CD14-positive monocyte (primary cell): Measurements from ENCODE around the gene STARD8. TPM values are rescaled to one million over a fixed set of nuclear protein-coding genes. Genes with fewer than 3 reads are reported as not detected.

Experiments
- DNase-seq, 3 donors: peaks; one replicate each; pipeline ENCODE4 v3.0.0-alpha.2; 2011 to 2022
- H2AFZ ChIP-seq: 2 replicates; pipeline ENCODE4 v1.6.0; 2012; ENCODE audit warnings: mild to moderate bottlenecking, low read depth, low read length, inconsistent platforms; ENCODE audit not compliant: insufficient read depth, poor library complexity, severe bottlenecking
- H3K27ac ChIP-seq, 2 donors: 1 replicate in 1 of 2; 2 replicates in 1 of 2; pipeline ENCODE4 v1.5.1; 2012 to 2013; ENCODE audit warnings: low read length in 2 of 2, control low read depth in 1 of 2, inconsistent platforms in 1 of 2, low read depth in 1 of 2, mild to moderate bottlenecking in 1 of 2
- H3K27me3 ChIP-seq, 2 donors: one replicate each; pipeline versions ENCODE4 v1.6.0 to v1.6.1; 2011 to 2013; ENCODE audit warnings: low read length in 2 of 2; ENCODE audit not compliant: control insufficient read depth in 2 of 2, insufficient read depth in 2 of 2
- H3K36me3 ChIP-seq, 2 donors: replicated peaks in 1 of 2; 1 replicate in 1 of 2; 2 replicates in 1 of 2; pipeline versions ENCODE4 v1.5.1 to v1.6.1; 2012 to 2013; ENCODE audit warnings: low read length in 2 of 2, control low read depth in 1 of 2, inconsistent platforms in 1 of 2, mild to moderate bottlenecking in 1 of 2; ENCODE audit not compliant: insufficient read depth in 2 of 2, control insufficient read depth in 1 of 2
- H3K4me1 ChIP-seq, 2 donors: 1 replicate in 1 of 2; 2 replicates in 1 of 2; pipeline versions ENCODE4 v1.5.1 to v1.6.1; 2012 to 2013; ENCODE audit warnings: low read length in 2 of 2, control low read depth in 1 of 2, inconsistent platforms in 1 of 2, mild to moderate bottlenecking in 1 of 2, moderate library complexity in 1 of 2; ENCODE audit not compliant: insufficient read depth in 2 of 2, control insufficient read depth in 1 of 2
- H3K4me2 ChIP-seq: replicated peaks from 2 replicates; pipeline ENCODE3; 2012; ENCODE audit warnings: low read length, moderate library complexity, mild to moderate bottlenecking; ENCODE audit not compliant: poor library complexity, severe bottlenecking; ENCODE audit errors: extremely low read depth
- H3K4me3 ChIP-seq, 3 experiments: fragments of 200-600 bp in 1 of 3; sonication (generic) in 1 of 3; replicated peaks in 1 of 3; 1 replicate in 2 of 3; 2 replicates in 1 of 3; pipeline ENCODE4 v1.5.1; 2011 to 2013; ENCODE audit warnings: low read length in 3 of 3, mild to moderate bottlenecking in 3 of 3, control low read depth in 2 of 3, low read depth in 2 of 3, inconsistent platforms in 1 of 3, moderate library complexity in 1 of 3
- H3K79me2 ChIP-seq: 2 replicates; pipeline ENCODE4 v1.6.0; 2012; ENCODE audit warnings: mild to moderate bottlenecking, control low read depth, inconsistent platforms, low read length, moderate library complexity; ENCODE audit not compliant: insufficient read depth
- H3K9ac ChIP-seq: 2 replicates; pipeline ENCODE4 v1.6.0; 2017; ENCODE audit warnings: low read length, mild to moderate bottlenecking; ENCODE audit not compliant: insufficient read depth, poor library complexity, severe bottlenecking
- H3K9me3 ChIP-seq, 2 donors: replicated peaks in 1 of 2; 1 replicate in 1 of 2; 2 replicates in 1 of 2; pipeline versions ENCODE4 v1.5.1 to v1.6.1; 2012 to 2013; ENCODE audit warnings: low read length in 2 of 2, control low read depth in 1 of 2; ENCODE audit not compliant: control insufficient read depth in 1 of 2, insufficient read depth in 1 of 2
- H4K20me1 ChIP-seq: 2 replicates; pipeline ENCODE4 v1.6.0; 2012; ENCODE audit warnings: mild to moderate bottlenecking, low read length, control low read depth, moderate library complexity; ENCODE audit not compliant: insufficient read depth
- H3K27ac Mint-ChIP-seq, 7 donors: one replicate each; pipeline ENCODE4 v1.8.0; 2020; ENCODE audit warnings: mild to moderate bottlenecking in 7 of 7, mixed read lengths in 7 of 7, moderate library complexity in 6 of 7, inconsistent platforms in 2 of 7
- H3K27me3 Mint-ChIP-seq, 3 donors: one replicate each; pipeline ENCODE4 v1.8.0; 2021 to 2022; ENCODE audit warnings: low read depth in 3 of 3, mild to moderate bottlenecking in 3 of 3, mixed read lengths in 3 of 3, moderate library complexity in 3 of 3, inconsistent platforms in 1 of 3
- H3K36me3 Mint-ChIP-seq, 2 donors: one replicate each; pipeline ENCODE4 v1.8.0; 2020; ENCODE audit warnings: mixed read lengths in 2 of 2, inconsistent platforms in 1 of 2, mild to moderate bottlenecking in 1 of 2
- H3K4me1 Mint-ChIP-seq: one replicate; pipeline ENCODE4 v1.8.0; 2020; ENCODE audit warnings: mild to moderate bottlenecking, mixed read lengths
- H3K4me3 Mint-ChIP-seq, 2 donors: one replicate each; pipeline ENCODE4 v1.8.0; 2020; ENCODE audit warnings: mild to moderate bottlenecking in 2 of 2, mixed read lengths in 2 of 2, moderate library complexity in 1 of 2
- H3K9me3 Mint-ChIP-seq, 7 donors: one replicate each; pipeline ENCODE4 v1.8.0; 2020 to 2022; ENCODE audit warnings: mixed read lengths in 7 of 7, mild to moderate bottlenecking in 6 of 7, moderate library complexity in 6 of 7, inconsistent platforms in 2 of 7
- WGBS: methylation state at CpG from one replicate; pipeline ENCODE4 v1.1.5; 2013; ENCODE audit warnings: missing lambda C conversion rate; ENCODE audit not compliant: insufficient coverage; 5-methylcytosine and 5-hydroxymethylcytosine counted together
- intact Hi-C, 2 donors: fragments of 100-400 bp; cut with micrococcal nuclease; formaldehyde crosslinking; loops; one replicate each; pipeline versions ENCODE4 v1.15.0 to v1.15.1; 2023
- polyA plus RNA-seq, 3 donors: library from polyadenylated mRNA; depleted of rRNA in 1 of 3; unstranded in 2 of 3; stranded (reverse) in 1 of 3; fragments of 300-500 nt in 2 of 3; fragments of >200 nt in 1 of 3; fragmentation: Illumina TruSeq in 2 of 3; gene quantifications; 1 replicate in 2 of 3; 2 replicates in 1 of 3; pipeline ENCODE4 v1.2.3, GENCODE V29; 2012 to 2021
- TF ChIP-seq, protein P1 (sequence below): fragments of 200-600 bp; IDR thresholded peaks from one replicate; pipeline ENCODE4 v1.8.0; 2022; ENCODE audit warnings: antibody characterized with exemption, mild to moderate bottlenecking

Gene STARD8
- polyA plus RNA-seq, 3 donors: 1.2 to 4.1 (median 1.7) TPM

- Histone ChIP-seq H3K27ac (no peak overlapping the region), H3K9me3 (no peaks in the 10 kb centered on the region), H3K79me2 (no peaks in the 10 kb centered on the region), H3K27me3 (no peaks in the 10 kb centered on the region), H4K20me1 (no peaks in the 10 kb centered on the region), H2AFZ (no peak overlapping the region), H3K36me3 (peaks cover 91 to 97% of the 10 kb centered on the region in 2 donors), H3K4me1 (no peaks in the 10 kb centered on the region), H3K4me3 (no peak overlapping the region), H3K9ac (no peak overlapping the region), H3K4me2 (no peak overlapping the region)
- no peak overlapping the region for H3K27ac Mint-ChIP-seq
- no peaks in the 10 kb centered on the region for H3K4me1 Mint-ChIP-seq
- intact Hi-C loops: no loop called here
- TF ChIP-seq, protein P1, sequence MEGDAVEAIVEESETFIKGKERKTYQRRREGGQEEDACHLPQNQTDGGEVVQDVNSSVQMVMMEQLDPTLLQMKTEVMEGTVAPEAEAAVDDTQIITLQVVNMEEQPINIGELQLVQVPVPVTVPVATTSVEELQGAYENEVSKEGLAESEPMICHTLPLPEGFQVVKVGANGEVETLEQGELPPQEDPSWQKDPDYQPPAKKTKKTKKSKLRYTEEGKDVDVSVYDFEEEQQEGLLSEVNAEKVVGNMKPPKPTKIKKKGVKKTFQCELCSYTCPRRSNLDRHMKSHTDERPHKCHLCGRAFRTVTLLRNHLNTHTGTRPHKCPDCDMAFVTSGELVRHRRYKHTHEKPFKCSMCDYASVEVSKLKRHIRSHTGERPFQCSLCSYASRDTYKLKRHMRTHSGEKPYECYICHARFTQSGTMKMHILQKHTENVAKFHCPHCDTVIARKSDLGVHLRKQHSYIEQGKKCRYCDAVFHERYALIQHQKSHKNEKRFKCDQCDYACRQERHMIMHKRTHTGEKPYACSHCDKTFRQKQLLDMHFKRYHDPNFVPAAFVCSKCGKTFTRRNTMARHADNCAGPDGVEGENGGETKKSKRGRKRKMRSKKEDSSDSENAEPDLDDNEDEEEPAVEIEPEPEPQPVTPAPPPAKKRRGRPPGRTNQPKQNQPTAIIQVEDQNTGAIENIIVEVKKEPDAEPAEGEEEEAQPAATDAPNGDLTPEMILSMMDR: no peak
- no peak overlapping the region for H3K4me3 Mint-ChIP-seq
- H3K36me3 Mint-ChIP-seq: peaks cover 65 to 77% of the 10 kb centered on the region in 2 donors
- peaks cover 0 to 3% (median 0%) of the 10 kb centered on the region in 7 donors for H3K9me3 Mint-ChIP-seq
- DNase-seq: no peak
- H3K27me3 Mint-ChIP-seq: peaks cover 0 to 4% (median 1%) of the 10 kb centered on the region in 3 donors
- 85% methylated on average over 4 of the region's 7 CpGs for WGBS
Observed at GRCh38 chrX:68721546-68721945, 74.1 kb downstream of the STARD8 start.

DNA sequence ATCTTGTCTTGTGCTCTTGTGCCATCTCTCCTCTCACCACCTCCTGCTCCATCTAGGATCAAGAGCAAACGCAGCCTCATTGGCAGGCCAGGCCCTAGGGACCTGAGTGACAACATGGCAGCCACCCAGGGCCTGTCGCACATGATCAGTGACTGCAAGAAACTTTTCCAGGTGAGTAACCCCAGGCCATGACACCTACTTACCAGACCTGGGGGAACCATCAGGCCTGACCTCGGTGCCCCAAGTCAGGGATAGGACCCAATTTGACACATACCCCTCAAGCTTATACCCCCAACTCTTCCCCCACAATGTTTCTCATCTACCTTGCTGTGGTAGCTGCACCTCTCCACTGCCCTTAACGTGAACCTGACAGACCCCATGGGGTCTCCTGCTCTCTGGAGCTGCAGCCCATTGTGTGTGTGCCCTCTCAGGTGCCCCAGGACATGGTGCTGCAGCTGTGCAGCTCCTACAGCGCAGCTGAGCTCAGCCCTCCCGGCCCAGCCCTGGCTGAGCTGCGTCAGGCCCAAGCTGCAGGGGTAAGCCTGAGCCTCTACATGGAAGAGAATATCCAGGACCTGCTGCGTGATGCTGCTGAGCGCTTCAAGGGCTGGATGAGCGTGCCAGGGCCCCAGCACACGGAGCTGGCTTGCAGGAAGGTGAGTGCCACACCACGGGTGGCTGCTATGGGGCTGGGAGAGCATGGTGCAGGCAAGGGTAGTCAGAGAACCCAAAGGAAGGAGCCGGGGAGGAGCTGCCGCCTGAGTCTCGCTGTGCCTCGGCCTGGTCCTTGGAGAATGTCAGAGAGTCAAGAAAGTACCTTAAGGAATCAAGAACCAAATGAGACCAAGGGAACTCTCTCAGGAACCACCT, 74.8 kb downstream of the STARD8 start:
- H3K27me3 ChIP-seq: no peaks in the 10 kb centered on the region
- H3K4me3 ChIP-seq: no peak overlapping the region
- H3K36me3 ChIP-seq: peaks cover 86 to 96% of the 10 kb centered on the region in 2 donors
- TF ChIP-seq, protein P1: no peak
- Mint-ChIP-seq H3K9me3 (peaks cover 0 to 3% (median 0%) of the 10 kb centered on the region in 7 donors), H3K4me3 (no peak overlapping the region), H3K36me3 (peaks cover 64 to 74% of the 10 kb centered on the region in 2 donors), H3K27ac (no peak overlapping the region), H3K27me3 (peaks cover 0 to 6% (median 1%) of the 10 kb centered on the region in 3 donors), H3K4me1 (no peaks in the 10 kb centered on the region)
- H4K20me1 ChIP-seq: no peaks in the 10 kb centered on the region
- no peak overlapping the region for H3K9ac ChIP-seq
- H2AFZ ChIP-seq: no peak overlapping the region
- no peak overlapping the region for H3K27ac ChIP-seq
- no peak for DNase-seq
- no peaks in the 10 kb centered on the region for H3K79me2 ChIP-seq
- no peaks in the 10 kb centered on the region for H3K4me1 ChIP-seq
- 100% methylated on average over 1 of the region's 16 CpGs for WGBS
- H3K9me3 ChIP-seq: no peaks in the 10 kb centered on the region
- H3K4me2 ChIP-seq: no peak overlapping the region
- intact Hi-C loops: no loop called here
